Skin of body (tissue), 2 donors: Measurements from ENCODE around the gene MCM5. TPM values are rescaled to one million over a fixed set of nuclear protein-coding genes. Genes with fewer than 3 reads are reported as not detected.
"Not testable (repeated sequence)": the region's sequence is repeated elsewhere in the genome, so short reads cannot be mapped to it uniquely, and the experiment has no call there.

Experiments used
- DNase-seq: peaks from one replicate; lab custom pipeline; 2025; lab: John Stamatoyannopoulos, UW
- total RNA-seq: library from RNA; depleted of rRNA; stranded (reverse); fragments of >200 nt; gene quantifications from one replicate; pipeline ENCODE4 v1.2.3, GENCODE V29; 2014

MCM5 gene
- total RNA-seq, 1 donor from 2014 or later, result 26.6 TPM

DNA sequence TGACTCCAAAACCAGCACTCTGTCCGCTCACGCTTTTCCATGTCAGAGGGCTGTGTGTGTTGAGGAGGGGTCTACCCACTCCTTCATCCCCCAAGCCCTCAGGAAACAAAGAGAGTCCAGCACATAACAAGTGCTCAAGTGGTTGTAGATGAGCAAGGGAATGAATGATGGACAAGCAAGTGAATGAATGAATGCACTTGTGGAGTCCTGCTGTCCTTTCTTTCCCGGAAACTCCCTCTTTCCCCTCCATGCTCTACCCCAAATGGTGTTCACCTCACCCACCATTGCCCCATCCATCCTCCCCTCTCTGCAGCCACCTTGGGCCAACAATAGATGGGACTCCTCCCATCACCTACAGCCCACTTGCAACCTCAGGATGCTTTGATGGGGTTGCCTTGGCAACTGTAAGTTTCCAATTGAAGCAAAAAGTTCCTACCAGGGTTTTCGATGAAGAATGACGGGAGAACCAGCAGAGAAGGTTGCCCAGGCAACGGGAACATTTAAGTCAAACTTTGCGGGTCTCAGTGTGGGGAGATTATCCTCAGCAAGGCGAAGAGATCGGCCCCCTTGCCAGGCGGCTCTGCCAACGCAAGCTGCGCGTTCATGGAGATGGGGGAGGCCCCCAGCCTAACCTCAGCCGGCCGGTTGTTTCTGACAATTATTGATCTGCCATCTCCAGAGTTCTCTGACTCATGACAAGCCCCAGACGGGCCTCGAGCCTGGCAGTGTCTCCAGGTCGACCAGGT lies 51.1 kb downstream of the MCM5 start:
- no peak for DNase-seq

DNA sequence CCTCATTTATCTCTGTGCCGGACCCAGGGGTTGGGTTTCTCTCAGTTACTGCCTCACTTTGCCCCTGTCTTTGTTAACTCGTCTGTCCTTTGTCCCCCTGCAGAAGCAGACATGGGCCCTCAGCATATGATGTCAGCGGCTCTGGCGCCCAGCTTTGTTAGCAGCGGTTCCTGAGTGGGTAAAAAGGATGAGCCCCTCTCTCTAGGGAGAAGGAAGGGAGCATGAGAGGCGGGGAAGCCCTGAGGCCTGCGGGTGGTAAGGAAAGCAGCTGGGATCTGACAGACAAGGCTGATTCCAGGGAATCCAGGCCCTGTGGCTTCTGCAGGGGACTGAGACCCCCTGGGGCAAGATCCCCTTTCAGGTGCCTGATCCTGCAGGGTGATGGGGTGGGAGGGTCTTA lies 51.7 kb downstream of the MCM5 start:
- no peak for DNase-seq

- DNase-seq, result no peak
These were observed 52.4 kb downstream of the MCM5 start for GRCh38 chr22:35452351-35452781.

DNA sequence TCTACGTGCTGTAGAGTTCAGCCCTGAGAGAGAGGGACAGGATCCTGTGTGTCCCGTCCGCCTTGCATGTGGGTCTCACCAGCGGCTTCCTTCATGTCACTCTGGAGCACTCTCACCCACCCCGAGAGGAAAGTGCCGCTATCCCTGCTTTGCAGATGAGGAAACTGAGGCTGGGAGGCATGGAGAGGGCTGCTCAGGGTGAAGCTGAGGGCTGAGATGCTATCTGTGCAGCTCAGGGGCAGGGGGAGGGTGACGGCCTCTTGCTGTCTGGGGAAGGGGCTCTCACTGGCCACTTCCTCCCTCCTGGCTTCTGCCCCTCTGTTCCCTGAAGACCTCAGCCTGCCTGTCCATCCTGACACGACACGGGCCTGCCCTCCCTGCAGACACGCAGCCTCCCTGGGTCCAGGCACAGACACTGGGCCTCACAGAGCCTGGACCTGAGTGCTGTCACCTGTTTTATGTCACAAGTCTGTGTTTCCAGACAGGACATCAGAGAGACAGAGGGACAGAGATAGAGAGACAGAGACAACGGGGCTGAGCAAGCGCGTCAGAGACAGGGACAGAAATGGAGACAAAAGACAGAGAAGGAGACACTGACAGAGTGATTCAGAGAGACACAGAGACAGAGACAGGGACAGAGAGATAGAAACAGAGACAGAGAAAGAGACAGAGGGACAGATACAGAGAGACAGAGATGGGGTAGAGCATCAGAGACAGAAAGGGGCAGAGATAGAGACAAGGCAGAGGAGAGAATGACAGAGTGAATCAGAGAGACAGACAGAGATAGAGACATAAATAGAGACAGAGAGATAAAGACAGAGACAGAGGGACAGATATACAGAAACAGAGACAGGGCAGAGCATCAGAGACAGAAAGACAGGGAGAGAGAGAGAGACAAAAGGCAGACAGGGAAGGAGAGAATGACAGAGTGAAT lies 53.1 kb downstream of the MCM5 start:
- DNase-seq, result no peak

DNA sequence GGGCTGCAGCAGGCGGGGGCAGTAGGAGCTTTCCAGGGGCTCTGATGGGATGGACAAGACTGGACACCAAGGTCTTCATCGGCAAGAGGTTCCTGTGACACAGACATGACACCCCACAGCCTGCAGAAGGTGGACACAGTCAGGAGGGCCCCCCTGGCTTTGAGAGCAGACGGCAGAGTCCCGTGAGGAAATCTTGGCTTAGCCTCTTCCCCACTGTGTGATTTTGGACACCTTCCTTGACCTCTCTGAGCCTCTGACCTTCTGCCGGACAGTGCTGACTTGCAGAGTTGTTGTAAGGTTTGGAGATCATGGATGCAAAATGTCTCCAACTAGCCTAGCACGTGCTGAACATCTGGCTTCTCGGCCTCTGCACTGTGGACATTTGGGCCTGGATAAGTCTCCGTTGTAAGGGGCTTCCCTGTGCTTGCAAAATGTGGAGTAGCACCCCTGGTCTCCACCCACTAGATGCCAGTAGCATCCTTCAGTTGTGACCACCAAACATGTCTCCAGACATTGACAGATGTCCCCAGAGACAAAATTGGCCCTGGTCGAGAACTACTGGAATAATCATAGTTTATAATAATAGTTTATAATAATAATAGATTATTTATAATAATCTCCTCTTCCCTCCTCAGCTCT lies 54.6 kb downstream of the MCM5 start:
- no peak for DNase-seq

- no peak for DNase-seq
These were observed 55.6 kb downstream of the MCM5 start for GRCh38 chr22:35455529-35455928.

DNA sequence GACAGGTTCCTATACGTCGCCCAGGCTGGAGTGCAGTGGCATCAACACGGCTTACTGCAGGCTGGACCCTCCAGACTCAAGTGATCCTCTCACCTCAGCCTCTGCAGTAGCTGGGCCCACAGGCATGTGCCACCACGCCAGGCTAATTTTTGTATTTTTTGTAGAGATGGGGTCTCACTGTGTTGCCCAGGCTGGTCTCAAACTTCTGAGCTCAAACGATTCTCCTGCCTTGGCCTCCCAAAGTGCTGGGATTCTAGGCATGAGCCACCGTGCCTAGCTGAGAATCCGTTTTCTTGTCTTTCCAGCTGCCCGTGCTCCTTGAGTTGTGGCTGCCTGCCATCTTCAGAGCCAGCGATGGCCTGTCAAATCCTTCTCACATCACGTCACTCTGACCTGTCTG lies 56.8 kb downstream of the MCM5 start:
- DNase-seq, result no peak

- no peak for DNase-seq
These were observed 58.0 kb downstream of the MCM5 start for GRCh38 chr22:35457729-35458546.

DNA sequence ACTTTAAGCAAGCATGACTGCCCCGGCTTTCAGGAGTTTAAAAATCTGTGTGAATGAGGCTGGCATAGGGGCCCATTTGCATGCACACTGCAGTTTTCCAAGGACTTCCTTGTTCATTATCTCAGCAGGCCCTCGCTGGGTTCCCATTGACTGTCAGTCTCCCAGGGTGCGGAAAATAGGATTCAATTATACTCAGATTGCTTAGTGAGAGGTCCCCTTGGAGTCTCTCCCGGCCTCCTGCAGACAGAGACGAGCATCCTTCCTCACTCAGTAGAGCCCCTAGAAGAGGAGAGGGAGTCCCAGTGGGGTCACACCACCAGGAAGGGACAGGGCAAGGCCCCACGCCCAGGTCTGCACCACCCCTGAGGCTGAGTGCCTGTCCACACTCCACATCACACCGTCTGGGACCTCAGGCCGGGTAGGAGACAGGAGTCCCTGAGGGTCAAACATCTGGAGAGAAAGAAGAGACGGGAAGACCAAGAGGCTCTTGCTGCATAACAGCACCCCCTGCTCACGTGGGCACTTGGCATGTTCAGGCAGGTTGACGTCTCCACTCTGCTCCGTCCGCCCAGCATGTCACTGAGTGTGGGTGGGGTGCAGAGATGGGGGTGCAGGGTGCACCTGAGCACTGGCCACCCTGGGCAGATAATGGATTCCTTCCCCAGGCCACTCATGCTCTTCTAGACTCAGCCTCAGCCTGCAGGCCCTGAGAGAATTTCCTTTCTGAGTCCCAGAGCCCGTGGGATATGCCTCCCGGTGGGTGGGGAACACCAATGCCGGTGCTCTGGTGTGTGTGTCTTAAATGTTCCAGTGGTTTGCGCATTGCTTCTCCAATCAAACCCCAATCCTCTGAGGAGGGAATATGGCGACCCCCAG lies 58.8 kb downstream of the MCM5 start:
- DNase-seq, result no peak

DNA sequence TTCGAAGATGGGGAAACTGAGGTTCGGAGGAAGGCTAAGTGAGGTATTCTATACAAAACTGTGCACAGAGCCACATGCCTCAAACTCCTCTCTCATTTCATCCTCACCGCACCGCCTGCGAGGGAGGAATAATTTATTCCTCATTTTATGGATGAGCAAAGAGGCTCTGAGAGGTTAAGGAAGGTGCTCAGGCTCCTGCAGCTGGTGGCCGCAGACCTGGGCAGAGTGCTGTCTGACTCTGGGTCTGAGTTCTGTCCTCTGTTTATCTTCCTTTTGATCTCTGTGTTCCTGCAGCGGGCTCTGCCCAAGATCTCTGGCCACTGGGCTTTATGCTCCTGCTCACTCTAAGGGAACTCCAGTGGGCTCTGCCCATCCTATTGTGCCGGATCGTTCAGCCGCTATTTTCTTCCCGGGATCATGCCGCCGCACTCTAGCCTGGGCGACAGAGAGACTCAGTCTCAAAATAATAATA lies 59.5 kb downstream of the MCM5 start:
- no peak for DNase-seq

DNA sequence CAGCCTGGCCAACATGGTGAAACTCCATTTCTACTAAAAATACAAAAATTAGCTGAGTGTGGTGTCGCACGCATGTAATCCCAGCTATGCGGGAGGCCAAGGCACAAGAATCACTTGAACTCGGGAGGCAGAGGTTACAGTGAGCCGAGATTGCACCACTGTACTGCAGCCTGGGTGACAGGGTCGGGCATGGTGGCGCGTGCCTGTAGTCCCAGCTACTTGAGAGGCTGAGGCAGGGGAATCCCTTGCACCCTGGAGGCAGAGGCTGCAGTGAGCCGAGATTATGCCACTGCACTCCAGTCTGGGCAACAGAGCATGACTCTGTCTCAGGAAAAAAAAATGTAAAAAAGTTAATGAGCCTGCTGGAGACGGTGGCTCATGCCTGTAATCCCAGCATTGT lies 60.0 kb downstream of the MCM5 start:
- DNase-seq, result not testable (repeated sequence)

DNA sequence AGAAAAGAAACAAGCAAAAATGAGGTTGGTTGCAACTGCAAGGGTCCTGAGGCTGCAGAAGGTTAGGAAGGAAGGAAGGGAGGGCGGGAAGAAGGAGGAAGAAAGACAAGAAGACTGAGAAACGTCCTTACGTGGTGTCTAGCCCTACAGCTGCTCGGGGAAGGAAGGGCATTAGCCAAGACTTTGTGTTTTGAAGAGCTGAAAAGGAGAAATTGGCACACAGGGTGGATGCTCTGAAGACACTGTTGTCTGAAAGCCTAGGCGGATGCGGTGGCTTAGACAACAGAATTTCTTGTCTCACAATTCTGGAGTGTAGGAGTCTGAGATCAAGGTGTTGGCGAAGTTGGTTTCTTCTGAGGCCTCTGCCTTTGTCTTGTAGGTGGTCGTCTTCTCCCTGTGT lies 60.7 kb downstream of the MCM5 start:
- DNase-seq, result no peak

DNA sequence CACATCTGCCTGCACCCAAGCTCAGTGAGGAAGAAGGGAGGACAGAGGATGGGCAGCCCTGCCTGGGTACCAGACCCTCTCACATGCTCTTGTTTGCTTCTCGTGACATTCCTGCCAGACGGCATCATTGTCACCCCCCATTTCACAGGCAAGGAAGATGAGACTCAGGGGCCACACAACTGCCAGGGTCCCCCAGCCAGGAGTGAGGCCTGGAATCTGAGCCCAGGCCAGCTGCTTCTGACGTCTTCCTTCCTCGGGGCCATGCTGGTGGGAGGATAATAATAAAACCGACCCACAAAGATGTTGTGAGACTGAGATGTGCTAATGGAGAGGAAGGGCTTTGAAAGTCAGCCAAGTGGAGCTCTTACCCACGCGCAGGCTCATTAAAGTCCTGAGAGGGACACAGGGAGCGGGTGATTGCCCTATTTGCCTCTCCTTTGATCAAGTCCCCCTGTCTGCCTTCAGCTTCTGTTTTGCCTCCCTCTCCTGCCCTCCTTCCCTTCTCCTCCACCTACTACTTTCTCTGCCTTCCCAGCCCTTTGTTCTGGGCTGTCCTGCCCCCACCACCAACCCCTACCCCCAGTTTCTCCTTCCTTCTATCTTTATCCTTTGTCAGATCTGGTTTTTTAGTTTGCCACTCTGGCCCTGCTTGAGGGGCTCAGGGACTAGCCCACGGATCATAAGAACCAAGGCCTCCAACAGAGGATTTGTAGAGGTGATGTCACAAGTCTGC lies 62.7 kb downstream of the MCM5 start:
- DNase-seq, result no peak

- no peak for DNase-seq
These were observed 63.4 kb downstream of the MCM5 start for GRCh38 chr22:35463231-35463933.

DNA sequence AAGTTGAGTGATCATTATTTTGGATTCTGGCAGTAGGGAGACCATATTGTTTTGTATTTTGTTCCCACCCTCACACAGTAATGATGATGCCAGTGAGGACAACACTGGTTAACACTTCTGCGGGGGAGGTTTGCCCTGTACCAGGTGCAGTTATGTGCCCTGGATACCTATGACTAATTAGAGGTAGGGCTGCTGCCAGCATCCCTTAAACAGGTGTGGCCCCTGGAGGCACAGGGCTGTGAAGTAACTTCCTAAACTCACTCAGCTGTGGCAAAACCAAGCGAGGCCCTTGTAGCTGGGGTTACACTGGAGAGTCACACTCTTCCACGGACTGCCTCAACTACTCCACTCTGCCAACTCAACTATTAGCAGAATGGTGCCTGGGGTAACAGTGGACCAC lies 64.5 kb downstream of the MCM5 start:
- no peak for DNase-seq

DNA sequence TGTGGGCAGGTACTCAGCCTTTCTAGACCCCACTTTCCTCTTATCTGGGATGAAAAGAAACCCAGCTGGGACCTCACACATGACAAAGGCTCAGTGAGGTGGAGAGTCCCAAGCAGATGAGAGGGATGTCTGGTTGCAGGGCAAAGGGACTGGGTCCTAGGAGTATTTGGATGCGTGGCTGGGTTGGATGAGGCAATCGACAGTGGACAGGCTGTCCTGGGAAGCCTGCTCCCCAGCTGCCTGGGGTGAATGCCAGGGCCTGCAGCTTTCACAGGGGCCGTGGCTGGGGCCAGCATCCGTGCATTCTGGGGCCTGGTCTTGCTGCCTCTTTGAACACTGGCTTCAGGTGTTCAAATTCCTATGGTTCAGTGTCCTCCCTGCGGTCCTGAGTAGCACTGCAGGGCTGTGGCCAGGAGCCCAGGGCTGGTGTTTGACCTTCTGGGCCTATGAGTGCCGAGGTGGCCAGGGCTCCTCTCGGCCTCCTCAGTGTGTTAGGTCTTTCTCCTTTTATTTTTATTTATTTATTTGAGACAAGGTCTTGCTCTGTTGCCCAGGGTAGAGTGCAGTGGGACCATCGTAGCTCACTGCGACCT lies 65.3 kb downstream of the MCM5 start:
- no peak for DNase-seq

- DNase-seq, result no peak
These were observed 67.9 kb downstream of the MCM5 start for GRCh38 chr22:35467681-35468434.

- DNase-seq, result no peak
These were observed 71.0 kb downstream of the MCM5 start for GRCh38 chr22:35470903-35471321.
